Stromal cell of bone marrow (primary cell): ENCODE results near the gene CCDC88C.
"Not testable (repeated sequence)": the region's sequence is repeated elsewhere in the genome, so short reads cannot be mapped to it uniquely, and the experiment has no call there.

Experiments used
- DNase-seq: peaks from one replicate; pipeline ENCODE4 v3.0.0-alpha.2; 2012; ENCODE audit warnings: low read depth

CCDC88C gene

DNA sequence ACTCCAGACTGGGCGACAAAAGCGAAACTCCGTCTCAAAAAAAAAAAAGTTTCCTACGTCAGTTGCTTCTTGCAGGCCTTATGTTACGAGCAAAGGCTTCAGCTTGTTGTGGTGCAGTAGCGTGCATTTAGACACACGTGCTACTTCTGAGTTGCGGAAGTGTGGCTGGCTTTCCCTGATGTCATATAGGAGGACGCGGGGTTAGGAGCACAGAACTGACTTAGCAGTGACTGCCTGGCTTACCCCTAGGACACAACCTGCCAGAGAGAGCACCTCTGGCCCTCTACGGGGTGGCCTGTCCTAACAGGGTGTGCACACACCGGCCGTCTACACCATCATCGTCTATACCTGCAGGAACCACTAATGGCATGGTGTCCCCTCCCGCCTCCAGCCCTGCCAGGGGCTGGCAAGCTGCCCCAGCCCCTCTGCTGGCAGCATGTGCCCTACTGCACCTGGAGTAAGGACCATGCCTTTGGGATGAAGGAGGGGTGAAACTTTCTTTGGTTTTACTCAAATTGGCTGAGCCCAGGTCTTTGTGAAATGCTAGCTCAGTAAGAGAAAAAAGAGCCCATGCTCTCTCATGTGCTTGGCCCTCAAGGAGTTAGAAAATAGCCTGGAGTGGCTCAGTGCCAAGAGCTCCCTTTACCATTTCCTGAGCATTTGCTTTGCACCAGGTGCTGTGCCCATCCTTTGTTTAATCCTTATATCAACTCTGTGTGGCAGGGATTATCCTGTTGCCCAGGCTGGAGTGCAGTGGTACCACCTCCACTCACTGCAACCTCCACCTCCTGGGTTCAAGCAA, 171.4 kb downstream of the CCDC88C start:
- no peak for DNase-seq

DNA sequence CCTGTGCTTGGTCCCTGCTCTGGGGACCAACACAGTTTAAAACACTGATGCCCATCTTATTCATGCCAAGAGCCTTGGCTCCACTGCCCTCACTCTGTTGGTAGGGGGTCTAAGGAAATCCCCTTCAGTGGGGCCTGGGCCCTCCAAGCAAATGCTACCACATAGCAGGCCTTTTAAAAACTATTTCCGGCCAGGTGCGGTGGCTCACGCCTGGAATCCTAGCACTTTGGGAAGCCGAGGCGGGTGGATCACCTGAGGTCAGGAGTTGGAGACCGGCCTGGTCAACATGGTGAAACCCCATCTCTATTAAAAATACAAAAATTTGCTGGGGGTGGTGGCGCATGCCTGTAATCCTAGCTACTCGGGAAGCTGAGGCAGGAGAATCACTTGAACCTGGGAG, 172.0 kb downstream of the CCDC88C start:
- DNase-seq: not testable (repeated sequence)

DNA sequence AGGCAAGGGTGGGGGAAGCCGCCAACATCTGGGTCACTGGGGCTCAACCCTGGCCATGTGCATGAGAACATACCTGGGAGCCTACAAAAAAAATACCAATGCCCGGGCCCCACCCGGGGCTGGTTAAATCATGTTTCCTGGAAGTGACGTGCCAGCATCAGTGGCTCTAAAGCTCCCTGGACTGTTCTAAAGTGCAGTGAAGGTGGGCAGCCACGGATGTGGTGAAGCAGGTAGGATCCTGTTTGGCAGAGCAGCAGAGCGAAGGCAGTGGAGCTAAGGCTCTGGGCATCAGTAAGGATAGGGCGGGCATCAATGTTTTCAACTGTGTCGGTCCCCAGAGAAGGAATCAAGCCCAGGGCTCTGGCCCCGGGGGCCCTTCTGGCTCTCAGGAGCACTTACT, 172.6 kb downstream of the CCDC88C start:
- no peak for DNase-seq

DNA sequence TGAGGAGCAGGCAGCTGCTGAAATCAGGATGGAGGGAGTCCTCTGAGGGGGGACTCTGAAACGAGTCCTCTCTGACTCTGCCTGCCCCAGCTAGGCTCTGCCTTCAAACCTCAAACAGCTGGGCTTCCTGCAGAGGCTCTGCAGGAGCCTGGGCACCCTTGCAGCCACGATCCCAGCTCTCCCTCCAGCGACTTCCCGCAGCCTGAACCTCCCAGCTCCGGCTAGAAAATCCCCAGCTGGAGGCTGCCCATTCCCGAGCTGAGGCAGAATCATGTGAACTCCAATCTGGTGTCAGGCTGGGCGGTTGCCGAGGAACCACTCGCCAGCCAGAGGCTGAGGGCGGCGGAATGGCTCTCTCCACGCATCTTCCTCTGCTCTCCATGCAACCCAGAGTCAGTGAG, 173.1 kb downstream of the CCDC88C start, which contains the start of gene GPR68:
TSS of gene GPR68 (minus strand) at position 204 of the 401 bp plus-strand sequence. CDS start 9,654 bp downstream, outside the sequence.
- peak; percentile 84 for DNase-seq

DNA sequence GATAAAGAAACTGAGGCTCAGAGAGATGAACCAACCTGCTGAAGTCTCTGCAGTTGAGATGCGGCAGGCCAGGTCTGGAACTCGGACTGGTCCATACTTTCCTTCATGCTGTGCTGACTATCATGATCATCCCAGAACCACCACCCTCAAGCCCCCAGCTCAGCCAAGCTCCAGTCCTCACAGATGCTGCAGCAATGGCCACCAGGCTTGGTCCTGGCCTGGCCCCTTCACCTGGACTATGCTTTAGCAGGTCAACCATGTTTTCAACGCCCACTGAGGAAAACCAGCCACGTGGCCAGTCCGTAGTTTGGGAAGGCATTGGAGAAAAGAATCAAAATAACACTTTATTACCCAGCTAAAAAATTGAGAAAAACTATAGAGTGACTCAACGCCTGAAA, 174.5 kb downstream of the CCDC88C start:
- DNase-seq: no peak

DNA sequence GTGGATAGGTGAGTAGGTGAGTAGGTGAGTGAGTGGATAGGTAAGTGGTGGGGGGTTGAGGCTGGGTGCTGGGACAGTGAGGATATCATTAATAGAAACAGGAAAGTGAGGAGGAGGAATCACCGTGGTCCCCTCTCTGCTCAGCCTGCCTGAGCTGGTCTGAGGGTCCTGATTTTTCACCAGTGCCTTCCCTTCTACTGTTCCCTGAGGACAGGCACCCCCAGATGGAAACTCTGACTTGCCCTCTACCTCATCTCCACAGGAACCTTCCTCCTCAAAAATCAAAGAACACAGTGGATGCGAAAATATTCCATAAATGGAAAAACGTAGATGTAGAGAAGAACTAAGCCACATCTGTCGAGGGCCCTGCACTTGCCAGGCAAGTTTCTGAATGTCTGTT, 175.0 kb downstream of the CCDC88C start:
- DNase-seq: no peak

DNA sequence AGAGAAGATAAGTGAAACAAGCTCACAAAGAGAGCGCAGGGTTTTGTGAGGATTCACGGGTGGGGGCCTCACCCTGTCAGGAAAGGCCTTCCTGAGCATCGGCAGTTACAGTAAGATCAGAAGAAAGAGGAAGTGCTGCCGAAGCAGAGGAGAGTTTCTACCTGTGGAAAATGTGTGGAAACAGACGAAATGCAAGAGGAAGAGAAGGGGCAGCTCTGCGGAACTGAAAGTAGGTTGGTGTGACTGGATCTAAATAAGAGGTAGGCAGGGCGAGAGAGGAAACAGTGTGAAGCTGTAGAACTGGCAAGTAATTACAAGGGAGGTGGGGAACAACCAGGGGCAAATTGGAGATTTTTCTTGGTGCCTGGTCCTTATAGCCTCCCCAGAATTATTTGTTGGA, 175.8 kb downstream of the CCDC88C start:
- no peak for DNase-seq

DNA sequence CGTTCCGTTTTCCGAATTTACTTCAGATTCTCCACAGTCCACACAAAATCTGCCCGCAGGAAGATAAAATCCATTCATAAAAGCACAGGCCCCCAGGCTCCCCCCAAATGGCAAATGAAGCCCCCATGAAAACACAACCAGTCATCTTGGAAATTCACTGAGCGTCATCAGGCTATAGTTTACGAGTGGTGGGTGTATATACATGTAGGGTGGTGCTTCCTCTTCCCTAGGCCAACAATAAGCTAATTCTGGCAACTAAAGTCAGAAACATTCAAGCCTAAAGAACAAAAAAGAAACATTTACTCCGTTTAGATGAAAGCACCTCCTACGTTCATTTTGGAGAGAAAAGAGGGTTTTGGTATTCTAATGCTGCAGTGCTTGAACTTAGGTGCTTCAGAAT, 179.0 kb downstream of the CCDC88C start:
- DNase-seq: no peak

DNA sequence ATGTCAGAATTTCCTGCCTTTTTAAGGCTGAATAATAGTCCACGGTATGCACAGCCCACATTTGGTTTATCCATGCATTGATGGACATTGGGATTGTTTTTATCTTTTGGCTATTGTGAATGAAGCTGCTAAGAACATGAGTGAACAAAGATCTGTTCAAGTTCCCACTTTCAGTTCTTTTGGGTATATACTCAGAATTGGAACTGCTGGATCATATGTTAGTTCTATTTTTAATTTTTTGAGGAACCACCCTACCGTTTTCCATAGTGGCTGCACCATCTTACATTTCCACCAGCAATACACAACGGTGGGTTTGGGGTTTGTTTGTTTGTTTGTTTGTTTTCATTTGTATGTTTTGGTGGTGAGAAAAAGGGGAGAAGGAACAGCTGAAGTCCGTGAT, 179.5 kb downstream of the CCDC88C start:
- no peak for DNase-seq

DNA sequence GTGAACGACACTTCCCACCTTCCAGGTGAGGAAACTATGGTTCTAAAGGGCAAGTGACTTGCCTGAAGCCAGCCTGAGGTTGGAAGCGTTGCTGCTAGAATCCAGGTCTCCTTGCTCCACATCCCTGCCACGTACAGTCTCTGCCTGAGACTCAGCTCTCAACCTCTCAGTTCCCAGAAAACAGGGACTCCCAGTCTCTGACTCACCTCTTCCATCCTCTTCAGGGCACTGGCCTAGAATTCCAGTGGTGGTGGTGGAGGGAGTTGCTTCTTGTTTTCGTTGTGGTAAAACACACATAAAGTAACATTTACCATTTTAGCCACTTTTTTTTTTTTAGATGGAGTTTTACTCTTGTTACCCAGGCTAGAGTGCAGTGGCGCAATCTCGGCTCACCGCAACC, 180.4 kb downstream of the CCDC88C start:
- peak; percentile 94 for DNase-seq

DNA sequence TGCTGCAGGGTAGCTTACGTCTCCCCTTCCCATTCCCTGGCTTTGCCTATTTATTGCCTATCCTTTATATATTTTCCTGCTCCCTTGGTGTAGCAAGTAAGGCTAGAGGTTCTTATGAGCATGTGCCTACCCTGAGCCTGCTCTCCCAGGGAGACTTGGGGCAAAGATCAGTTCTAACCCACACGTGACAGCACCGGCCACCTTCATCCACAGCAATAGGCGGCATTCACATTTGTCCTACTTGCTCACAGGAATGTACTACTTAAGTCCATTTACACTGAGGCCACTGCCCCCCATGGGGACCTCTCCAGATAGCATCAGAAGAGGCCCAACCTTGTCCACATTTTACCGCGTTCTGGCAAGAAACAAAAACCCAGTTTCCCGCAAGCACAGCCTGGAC, 181.8 kb downstream of the CCDC88C start:
- DNase-seq: no peak

DNA sequence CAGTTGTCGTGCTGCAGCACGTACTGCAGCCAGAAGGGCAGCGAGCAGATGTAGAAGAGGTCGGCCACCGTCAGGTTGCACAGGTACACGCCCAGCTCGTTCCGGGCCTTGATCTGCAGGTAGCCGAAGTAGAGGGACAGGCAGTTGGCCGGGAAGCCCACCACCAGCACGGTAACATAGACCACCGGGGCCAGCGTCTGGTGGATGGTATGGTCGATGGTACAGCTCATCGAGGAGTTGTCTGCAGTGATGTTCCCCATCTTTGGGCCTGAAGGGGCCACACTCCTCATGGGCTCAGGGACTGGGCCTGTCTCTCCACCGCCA, 182.9 kb downstream of the CCDC88C start:
- DNase-seq: no peak

DNA sequence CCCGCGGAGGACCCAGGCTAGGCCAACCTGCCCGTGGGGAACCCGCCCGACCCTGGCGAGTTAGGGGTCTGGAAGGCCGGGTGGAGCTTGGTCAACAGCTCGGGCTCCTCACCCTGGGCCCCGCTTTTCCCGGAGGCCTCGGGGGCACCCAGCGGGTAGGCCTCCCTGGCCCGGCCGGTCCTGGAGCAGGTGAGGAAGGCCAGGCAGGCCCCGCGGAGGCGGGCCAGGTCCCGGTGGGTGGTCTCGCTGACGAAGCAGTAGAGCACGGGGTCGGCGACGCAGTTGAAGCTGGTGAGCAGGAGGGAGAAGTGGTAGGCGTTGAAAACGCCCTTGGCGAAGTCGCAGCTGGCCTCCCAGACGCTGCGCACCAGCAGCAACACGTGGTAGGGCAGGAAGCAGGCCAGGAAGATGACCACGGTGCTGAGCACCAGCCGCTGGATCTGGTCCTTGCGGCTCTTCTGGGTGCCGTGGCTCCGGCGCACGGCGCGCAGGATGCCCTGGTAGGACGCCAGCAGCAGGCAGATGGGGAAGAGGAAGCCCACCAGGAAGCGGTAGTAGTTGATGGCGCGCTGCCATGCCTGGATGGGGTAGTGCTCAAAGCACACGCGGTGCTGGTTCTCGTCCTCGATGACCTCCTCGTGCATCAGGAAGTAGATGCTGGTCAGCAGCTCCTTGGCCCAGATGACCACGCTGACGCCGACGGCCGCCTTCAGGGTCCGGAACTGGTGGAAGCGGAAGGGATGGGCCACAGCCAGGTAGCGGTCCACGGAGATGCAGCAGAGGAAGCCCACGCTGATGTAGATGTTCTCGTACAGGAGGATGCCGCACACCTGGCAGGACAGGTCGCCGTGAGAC, 183.5 kb downstream of the CCDC88C start:
- no peak for DNase-seq

DNA sequence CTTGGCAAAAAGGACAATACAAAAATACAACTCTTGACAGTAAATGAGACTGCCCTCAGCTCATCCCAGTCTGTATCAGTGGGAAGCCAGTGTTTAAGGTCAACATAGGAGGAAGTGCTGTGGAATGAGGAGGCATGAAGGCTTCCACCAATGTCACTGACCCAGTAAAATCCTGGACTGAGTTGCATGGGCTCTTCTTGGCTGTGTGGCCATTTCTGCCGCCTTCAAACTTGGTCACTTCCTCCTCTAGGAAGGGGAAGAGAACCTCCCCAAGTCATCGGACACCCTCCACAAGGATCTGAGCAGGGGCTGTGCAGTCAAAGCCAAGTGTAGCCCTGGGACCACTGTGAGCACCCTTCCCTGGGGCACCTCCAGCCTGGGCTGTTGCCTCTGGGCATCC, 185.0 kb downstream of the CCDC88C start:
- DNase-seq: no peak

DNA sequence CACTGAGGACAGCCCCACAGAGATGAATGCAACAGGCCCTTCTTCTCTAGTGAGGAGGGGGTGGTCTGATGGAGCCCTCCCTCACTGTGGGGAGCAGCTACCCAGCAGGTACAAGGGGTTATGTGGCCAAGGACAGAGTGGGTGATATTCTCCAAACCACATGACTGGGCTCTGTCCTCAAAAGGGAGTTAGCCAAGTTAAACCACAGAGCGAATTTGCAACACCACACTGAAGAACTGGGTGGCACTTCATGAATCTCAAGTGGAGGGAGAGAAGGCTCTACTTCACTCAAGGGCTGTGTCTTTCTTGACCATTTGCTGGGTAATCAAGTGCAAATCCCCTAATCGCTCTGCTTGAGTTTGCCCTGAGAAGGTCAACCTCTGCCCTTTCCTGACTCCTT, 185.6 kb downstream of the CCDC88C start:
- no peak for DNase-seq

DNA sequence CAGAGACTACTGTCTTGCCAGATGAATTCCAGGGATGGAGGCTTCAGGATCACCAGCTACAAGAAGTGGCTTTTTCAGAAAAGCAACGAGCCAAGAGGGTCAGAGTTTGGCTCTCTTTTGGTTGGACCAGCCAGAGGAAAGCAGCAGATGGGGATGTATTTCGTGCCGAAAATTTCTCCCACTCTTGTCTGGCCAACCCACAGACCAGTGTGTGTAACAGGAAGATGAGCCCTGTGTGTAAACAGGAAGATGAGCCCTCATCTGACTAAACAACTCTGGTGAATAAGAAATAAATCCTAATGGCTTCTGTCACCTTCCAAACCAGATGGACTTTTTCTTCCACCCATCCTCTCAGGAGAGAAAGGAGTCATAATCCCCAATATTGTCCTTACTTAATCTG, 186.2 kb downstream of the CCDC88C start:
- no peak for DNase-seq

DNA sequence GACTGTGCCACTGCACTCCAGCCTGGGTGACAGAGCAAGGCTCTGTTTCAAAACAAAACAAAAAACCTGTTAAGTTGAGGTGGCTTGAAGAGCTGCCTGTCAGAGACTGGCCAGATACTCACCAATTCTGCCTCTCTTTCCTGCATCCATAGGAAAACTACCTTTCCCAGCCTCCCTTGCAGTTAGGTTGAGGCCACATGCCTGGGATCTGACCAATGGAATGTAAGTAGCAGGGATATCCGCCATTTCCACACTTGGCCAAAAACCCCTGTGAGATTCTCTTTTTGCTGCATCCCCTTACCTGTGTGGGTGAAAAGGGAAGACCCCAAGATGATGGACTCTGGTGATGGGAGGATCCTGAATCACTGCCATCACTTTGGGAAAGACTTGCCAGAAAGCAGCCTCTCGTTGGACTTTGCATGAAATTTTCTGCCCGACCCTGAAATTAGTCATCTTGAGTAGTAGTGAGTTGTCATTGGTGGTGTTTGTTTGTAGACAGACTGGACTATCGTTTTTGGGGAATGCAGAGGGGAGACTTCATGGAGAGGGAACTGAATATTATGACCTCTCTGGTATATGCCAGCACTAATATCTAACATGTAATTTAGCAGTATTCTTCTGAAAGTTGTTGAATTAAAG, 187.1 kb downstream of the CCDC88C start:
- no peak for DNase-seq

DNA sequence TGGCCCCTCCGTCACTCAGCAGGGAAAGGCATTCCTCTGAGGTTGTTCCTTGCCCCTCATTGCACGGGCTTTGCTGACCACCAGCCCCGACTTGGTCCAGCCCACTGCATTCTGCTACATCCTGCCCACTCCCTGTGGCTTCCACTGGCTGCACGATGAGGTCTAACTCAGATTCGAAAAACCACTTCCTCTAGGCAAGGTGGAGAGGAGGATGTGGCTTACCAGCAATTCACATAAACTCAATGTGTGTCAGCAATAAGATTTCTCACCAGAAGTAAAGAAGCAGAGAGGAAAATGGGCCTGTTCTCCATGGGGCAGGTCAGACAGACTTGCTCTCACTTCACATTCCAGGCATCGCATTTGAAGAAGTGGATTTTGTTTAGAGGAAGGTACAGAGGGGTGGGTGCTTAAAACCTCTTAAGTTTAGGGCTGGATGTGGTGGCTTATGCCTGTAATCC, 187.8 kb downstream of the CCDC88C start:
- DNase-seq: no peak

DNA sequence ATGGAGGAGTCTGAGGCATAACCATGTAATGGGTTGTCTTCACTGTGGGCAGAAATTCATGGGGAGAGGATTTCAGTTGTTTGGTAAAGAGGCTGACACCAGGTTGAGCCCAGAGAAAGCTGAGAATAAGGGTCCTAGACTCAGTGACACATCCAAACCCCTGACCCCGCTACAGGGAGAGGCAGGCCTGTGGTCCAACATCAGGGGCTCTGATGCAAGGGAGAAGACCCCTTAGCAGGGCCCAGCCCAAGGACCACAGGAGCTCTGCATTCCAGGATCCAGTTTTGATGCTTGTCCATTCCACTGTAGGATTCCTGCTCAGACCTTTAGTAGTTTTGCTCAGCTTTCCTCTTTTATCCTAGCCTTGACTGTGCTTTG, 188.6 kb downstream of the CCDC88C start:
- DNase-seq: no peak

DNA sequence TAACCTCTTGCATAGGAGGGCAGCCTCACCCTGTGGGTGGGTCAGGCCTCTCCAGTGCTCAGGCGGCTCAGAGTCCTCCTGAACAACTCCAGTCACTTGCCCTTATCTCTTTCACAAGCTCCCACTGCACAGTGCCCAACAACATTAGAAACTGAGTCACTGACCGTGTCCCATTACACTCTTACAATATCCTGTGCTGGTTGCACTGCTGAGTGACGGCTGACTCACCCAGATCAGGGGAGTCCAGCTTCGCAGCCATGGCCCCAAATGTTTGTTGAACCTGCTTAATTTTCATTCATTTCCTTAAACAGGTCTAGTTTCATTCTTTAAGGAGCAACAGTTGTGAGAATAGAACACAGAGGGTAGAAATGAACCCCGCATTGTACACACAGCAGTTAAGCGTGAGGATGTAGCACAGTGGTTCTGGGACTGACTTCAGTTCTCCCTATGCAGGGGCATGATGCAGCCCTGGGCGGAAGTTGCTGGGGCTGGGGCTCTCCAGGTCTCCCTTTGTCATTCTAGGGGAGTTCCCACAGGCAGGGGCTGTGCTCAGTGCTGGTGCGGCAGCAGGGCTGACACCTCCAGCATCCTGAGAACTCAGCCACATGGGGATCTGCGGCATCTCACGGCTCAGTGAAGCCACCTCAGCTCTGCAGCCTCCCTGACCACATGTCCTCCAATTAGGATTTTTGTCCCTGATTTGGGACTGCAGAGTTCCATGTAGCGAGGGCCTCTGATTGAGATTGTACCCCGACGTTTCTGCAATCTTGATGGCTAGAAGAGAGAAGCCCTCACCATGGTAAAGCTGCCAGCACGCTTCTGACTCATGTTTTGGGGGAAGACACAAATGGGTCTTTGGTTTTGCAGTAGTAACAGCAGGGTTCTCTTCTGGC, 189.3 kb downstream of the CCDC88C start:
- peak; percentile 63 for DNase-seq

DNA sequence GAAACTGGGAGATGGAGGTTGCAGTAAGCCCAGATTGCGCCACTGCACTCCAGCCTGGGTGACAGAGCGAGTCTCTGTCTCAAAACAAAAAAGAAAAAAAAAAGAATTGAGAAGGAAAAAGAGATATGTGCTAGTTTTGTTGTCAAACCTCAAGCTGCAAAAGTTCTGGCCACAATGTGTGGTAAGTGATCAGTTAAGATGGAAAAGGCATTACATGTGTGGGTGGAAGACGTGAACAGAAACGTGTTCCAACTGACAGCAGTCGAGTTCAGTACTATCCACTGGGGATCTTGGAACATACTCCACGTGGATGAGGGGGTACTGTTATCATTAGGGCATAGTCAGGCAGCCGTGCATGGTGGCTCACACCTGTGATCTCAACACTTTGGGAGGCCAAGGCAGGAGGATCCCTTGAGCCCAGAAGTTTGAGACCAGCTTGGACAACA, 190.4 kb downstream of the CCDC88C start:
- DNase-seq: no peak

DNA sequence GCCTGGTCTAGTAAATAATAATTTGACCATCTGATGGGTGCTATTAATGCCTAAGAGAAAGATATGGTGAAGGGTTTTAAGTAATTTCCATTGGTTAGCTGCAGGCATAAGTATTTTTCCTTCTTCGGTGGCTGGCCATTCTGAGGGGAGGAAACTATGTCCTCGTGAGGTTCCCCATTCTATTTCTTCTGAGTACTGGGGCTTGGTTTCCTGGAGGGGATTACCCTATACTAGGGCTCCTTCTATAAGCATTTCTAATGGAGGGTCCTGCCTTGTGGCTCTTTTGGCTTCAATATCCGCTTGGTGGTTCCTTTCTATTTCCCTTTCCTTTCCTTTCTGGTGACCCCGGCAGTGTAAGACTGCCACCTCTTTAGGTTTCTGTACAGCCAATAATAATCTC, 191.3 kb downstream of the CCDC88C start:
- DNase-seq: not testable (repeated sequence)
